NCI-H345 treated with DMSO at 0.1 percent for 48 hours (cell line): ENCODE results near the gene S100A7A.
A peak's percentile ranks its signal among the peaks of the same experiment; 100 is the strongest.

Source experiments
- DNase-seq: peaks from one replicate; lab custom pipeline; 2025; ENCODE audit not compliant: unreplicated experiment; lab: John Stamatoyannopoulos, UW

S100A7A gene

DNA sequence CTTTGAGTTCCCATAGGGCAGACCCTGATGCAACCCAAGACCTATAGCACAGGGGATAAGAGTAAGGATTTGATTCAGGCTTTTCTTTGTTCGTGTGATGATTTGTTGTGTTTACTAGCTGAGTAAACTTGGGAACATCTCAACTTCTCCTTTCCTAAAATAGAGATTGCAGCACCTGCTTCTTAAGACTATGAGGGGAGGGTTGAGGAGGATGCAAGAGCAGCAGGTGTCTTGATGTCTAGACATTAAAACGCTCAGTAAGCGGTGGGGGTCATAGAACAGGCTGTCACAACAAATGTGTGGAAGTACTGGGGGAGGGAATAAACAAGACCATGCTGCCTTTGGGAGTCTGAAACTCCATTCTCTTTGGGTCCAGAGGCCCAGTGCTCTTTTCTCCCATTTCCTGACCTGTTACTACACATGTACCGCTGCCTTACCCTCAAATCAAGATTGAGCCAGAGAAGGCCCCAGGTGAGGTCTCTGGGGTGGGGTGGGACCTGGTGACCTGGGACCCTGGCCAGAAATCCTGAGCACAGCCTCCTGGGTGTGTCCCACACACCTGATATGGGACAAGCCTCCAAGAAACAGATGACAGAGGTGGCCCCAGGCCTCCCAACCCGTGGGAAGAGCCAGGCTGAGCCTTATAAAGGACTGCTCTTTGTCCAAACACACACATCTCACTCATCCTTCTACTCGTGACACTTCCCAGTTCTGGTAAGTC is at the start of gene S100A7A:
Gene S100A7A, plus strand, starts transcription at position 671 of the 721 bp plus-strand sequence. CDS start 1,563 bp downstream, outside the sequence.
- DNase-seq, result no peak

DNA sequence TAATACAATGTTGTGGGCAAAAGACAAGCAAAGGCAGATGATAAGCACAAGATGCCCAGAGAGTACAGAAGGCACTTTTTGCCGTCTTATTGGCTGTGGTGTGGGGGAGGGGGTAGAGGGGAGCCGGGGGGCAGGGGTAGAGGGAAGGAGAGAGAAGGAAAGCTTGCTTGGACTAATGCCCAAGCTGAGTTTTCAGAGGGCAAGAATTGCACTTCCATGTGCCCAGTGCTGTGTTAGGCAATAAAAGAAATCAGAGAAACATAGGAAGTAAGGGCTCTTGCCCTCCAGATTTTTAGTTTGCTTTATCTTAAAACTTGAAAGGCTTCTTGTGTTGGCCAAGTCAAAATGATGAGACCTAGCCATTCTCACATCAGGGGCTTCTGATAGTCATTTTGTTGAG is 49.2 kb upstream of the S100A7A start:
- no peak for DNase-seq

DNA sequence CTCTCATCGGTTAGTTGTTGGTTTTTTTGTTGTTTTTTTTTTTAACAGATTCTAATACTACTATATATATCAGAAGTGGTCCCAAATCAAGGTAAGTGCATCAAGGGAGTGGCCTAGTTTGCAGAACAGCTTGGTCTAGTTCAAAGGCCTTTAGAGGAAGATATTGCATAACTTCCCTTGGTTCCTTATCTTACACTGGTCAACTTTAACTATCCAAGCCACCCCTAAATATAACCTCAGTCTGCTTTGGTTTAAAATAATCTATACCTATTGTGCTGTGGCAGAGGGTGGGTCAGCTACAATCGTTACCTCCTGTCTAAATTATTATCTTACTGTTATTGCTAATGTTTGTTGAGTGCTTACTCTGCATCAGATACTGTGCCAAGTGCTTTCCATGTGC is 47.8 kb upstream of the S100A7A start:
- DNase-seq, result no peak

DNA sequence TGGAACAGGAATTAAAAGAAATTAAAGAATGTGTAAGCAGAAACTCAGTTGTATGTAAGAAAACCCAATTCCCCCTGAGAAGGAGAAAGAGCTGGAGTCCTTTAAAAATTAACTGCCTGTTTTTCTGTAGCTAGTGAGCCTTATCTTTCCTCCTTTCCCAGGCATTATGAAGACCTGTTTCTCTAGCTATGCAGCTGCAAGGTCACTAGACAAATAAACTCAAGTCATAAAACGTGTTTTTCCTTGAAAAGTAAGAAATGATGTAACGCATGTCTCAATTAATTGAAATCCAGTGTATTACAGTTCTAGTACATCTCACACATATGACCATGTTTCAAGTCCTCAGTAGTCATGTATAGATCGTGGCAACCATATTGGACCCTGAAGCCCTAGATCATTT is 46.2 kb upstream of the S100A7A start:
- no peak for DNase-seq

DNA sequence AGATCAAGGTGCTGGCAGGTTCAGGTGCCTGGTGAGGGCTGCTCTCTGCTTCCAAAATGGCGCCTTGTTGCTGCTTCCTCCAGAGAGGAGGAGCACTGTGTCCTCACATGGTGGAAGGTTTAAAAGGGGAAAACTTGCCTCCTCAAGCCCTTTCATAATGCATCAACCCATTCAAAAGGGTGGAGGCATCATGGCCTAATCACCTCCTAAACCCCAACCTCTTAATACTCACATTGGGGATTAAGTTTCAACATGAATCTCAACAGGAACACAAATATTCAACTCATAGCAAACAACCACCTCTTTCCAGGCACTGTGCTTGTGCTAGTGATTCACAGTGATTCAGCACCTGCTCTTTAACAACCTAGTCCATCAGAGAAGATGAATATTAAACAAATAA is 45.1 kb upstream of the S100A7A start:
- no peak for DNase-seq

DNA sequence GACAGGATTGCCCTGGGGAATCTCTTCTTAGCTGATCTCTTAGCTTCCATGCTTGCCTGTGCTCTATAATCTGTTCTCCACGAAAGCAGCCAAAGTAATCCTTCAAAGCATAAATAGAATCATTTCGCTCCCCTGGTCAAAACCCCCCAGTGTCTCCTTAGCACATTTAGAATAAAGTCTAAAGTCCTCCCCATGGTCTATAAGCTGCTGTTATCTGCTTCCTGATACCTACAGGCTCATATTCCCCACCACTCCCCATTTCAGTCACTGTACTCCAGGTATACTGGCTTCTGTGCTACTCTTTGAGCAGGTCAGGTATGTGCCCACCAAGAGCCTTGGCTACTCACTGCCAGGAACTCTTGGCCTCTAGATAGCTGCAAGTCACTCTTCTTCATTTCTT is 43.7 kb upstream of the S100A7A start:
- no peak for DNase-seq

DNA sequence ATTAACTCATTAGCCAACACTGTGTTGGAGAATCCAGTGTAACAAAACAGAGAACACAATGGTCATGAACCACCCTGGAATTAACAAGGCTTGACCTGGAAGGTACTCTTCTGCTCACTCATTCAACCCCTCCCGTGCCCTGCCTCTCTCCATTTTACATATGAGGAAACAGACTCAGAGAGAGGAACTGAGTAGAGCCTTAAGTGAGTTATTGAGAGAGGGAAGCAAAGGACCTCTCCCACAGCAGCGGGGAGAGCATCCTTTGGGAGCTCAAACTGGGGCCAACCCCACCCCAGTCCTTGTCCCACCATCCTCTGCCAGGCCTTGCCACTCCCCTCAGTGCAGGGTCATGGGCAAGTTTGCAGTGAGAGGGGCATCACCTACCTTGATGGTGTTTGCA is 42.2 kb upstream of the S100A7A start:
- no peak for DNase-seq

DNA sequence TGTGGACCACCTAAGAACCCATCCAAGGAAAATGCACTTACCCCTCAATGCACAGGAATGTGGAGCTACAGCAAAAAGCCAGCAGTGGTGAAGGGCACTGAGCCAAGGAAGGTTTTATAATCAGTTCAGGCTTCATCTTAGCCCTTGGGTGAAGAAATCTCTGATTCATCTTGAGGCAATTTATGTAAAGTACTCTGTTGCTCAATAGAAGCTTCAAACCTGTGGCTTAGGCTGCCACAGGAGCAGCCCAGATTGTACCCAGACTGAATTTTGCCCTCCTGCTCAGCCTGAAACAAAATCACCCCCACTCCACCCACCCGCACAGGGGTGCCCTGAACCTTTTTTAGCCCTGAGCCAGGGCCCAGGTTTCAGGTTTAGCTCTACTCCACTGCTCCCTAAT is 40.8 kb upstream of the S100A7A start, which contains the start of gene S100A12:
Gene S100A12, minus strand, starts transcription at position 111 of the 400 bp plus-strand sequence. CDS start 1,029 bp downstream, outside the sequence.
- no peak for DNase-seq

DNA sequence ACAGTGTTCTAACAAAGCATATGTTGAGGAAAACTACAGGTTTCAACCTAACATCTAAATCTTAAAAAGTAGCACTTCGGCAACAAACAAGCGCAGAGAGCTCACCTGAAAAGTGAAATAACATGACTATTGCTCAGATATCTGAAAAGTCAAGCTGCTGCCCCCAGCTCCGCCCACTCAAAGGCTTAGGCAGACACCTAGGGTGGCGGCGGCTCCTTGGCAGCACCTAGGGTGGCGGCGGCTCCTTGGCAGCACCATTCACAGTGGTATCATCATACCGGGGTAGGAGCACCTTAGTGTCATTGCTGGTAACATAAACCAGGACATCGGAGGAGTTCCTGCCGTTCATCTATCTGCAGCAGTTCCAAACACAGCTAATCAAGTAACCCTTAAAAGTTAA is 36.7 kb upstream of the S100A7A start:
- DNase-seq, result no peak

DNA sequence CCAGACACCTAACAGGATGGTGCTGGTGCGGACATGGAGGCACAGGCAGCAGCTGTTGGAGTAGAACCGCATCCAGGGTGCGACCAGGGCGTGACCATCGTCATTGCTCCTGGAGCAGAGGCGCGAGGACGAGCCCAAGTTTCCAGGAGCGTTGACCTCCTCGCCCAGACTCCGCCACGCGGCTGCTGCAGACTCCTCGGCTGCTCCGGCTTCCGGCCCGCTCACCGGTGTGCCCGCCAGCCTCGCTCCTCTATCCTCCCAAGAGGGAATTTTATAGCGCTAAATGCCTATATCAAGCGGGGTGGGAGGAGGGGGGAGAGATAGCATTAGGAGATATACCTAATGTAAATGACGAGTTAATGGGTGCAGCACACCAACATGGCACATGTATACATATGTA is 35.6 kb upstream of the S100A7A start:
- DNase-seq, result no peak

DNA sequence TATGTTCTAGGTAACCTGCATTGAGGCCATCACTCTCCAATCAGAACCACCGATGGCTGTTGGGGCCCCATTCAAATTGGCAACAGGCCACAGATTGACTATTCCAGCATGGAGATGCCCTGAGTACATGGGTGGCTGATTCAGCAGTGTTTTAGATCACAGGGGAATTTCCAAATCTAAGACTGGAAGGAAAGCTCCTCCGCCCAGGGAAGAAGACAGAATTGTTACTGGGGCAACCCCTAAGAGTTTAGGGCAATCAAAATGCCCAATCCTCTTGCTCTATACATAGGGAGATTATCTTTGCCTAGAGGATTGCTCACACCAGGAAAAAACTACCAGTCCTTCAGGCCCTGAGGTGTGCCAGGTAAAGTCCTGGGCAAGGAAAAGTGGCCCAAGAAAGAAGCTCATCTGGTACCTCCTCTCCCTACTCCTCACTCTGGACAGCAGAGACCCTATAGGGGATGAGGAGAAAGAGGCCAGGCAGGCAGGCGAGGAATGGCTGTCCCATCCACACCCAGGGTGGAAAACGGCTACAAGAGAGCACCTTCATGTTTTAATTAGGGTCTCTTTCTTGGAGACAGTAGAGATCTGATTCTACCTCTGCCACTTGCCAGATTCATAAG is 31.3 kb upstream of the S100A7A start:
- DNase-seq, result no peak

DNA sequence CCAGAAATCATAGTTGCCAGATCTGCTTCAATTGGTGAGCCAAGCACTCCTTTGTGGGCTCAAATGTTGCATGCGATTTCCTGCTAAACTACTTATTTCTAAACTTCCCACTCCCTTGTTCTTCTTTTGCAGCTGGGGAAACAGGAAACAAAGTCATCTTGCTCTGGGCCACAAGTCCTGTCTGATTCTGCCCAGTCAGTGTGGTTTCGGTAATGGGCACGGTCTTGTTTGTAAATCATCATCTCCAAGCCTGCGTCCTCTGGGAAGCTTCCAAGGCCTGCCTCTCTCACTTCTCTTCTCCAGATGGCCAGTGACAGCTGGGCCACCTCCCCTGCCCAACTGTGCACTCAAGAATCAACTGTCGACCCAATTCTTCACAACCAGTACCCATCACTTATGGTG is 29.8 kb upstream of the S100A7A start:
- DNase-seq, result no peak

DNA sequence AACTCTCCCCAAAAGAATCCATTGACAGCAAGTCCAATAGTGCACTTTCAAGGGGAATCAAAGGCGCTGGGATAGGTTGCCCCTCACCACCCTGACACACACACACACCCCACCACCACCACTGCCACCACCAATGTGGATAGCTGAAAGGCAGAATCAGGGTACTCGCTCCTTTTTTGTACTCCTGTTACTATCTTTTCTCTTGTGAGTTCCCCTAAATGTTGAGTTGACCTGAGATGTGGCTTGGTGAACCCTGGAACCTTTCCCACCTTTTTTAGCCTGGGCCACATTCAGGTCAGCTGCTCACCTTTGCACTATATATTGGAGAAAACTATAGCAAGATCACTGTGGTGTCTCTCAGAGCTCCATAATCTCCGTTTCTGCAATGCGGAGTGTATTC is 29.3 kb upstream of the S100A7A start:
- no peak for DNase-seq

DNA sequence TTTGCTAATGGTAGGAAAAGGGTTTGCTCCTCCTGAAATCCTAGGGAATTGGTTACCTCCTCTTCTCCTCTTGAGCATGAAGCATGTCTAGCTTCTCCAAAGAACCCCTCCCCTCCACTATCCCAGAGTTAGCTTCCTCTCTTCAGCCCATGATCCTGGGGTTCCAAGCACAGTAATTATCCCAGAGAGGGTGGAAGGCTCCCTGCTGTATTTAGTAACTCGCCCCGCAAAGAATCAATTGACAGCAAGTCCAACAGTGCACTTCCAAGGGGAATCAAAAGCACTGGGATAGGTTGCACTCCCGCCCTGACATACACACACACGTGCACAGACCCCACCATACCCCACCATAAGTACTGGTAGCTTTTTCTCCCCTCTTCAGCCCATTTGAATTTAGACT is 28.5 kb upstream of the S100A7A start:
- no peak for DNase-seq

DNA sequence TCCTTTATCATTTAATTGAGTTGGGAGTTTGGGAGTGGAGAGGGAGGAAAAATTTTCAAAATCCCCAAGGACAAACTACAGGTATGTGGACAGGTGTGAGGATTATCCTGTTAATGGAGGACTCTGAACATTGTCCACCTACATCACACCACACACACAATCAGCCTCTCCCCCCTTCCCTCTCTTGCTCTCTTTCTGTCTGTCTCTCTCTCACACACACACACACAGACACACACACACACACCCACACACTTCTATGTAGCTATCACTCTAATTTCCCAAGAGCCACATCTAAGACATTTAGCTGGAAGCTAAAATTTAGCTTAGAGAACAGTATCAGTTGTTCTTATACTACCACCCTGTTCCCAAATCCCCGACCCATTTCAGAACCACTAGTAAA is 26.9 kb upstream of the S100A7A start:
- DNase-seq, result no peak

DNA sequence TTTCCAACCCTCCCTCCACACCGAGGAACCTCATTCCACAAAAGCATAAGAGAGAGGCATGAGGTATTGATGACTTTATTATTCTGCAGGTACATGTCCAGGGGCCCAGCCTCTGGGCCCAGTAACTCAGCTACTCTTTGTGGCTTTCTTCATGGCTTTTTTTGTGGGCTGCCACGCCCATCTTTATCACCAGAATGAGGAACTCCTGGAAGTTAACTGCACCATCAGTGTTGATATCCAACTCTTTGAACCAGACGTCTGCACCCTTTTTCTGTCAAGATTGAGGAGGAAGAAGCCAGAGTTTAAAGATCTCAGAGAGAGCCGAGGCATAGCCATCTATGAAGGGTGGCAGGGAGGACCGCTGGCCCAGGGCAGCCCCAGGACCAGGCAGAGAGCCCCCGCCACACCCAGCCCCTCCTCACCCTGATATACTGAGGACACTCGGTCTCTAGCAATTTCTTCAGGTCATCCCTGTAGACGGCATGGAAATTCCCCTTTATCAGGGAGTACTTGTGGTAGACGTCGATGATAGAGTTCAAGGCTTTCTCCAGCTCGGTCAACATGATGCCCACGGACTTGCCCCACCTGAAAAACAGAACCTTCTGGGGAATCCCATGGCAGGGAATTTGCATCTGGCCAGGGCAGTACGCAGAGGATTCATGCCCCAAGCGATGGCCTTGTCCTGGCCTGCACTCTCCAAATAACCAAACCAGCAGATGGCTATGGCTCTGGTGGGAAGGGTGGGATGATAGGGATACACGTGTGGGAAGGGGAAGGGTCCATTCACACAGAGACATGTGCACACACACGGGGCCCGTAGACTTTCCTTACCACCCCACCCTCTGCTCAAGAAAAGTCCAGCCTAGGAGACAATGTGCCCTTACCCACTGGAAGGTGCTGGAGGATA is 26.1 kb upstream of the S100A7A start:
- DNase-seq, result no peak

DNA sequence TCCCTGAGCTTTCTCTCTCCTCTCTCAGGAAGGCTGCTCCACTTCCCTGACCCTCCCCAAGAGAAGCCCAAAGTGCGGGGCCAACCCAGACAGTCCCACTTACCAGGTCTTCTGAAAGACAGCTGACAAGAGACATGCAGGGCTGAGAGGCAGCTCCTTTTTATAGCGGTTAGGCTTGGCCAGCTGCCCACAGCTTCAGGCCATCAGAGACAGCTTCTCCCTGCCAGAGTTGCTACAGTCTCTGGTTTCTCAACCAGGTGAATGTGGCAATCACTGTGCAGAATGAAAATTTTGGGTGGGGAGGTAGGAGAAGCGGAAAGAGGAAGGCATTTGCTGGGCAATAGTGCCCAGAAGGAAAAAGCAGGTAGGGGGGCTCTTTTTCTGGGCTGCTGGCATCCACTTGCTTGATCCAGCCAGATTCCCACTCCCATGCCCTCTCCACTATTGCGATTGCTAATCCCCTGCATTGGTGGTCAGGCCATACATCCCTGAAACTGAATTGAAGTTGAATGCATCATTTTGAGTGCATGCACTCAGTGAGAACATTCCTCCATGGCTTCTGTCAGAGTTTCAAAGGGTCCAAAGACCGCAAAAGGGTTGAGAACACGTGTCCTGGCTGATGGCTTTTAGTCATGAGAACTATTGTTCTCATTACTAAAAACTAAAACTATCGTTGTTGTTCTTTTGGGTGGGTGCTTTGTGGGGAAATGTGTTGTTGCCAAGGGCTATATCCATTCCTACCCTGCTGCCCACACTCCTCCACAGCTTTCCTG is 25.2 kb upstream of the S100A7A start, which contains the start of gene S100A8:
Gene S100A8, minus strand, starts transcription at position 136 of the 773 bp plus-strand sequence. CDS start 538 bp downstream, outside the sequence.
- peak; percentile 30 for DNase-seq

DNA sequence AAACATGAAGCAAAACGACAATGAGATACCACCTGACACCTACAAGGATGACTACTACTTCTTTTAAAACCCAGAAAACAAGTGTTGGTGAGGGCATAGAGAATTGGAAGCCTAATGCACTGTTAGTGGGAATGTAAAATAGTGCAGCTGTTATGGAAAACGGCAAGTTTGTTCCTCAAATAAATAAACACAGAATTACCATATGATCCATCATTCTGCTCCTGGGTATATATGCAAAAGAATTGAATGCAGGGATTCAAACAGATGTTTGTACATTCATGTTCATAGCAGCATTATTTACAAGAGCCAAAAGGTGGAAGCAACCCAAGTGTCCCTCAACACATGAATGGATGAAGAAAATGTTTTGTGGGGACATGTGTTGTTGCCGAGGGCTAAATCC is 24.1 kb upstream of the S100A7A start:
- no peak for DNase-seq

DNA sequence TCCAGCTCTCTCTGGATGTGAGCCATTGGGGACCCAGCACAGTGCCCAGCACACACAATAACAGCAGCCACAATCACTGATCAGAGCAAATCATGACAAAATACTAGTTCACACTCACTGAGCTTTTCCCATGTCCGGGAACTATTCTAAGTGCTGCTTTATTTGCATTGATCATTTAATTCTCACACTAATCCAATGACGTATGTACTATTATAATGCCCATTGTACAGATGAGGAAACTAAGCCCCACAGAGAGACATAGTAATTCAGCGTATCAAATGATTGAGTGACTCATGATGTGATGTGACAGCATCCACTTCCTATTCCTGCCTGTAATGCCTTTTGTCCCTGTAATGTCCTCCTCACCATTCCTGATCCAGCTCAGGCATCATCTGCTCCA is 23.5 kb upstream of the S100A7A start:
- DNase-seq, result no peak

DNA sequence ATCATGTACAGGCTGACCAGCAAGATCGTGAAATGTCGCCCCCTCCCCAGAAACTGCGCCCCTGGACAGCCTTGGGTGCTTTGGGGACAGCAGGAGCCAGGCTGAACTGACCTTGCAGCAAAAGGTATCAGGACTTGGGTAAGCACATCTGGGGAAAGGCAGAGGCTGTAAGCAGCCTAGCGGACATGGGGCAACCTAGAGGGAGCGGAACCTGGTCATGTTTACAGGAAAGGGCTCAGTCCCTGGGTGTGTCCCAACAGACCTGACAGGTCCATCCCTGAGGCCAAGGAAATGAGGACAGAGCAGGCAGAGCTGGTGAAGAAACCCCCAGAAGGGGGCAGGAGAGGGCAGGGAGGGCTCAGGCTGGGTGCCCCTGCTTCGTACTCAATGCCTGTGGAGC is 22.4 kb upstream of the S100A7A start:
- DNase-seq, result no peak

DNA sequence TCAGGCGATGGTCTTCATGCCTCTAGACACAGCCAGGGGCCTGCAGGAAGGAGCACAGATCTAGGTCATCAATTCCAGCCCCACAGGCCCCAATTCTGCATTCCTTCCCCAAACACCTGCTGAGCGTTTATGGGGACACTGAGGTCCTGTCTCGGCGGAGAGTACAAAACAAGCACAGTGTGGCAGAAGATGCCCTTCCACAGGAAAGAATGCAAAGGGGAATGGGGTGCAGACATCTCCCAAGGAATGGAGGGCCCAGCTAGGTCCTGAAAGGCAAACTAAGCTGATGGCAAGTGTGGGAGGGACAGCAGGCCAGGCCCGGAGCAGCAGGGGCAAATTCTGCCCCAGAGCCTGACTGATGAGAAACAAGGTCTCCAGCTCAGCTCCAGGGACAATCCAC is 21.9 kb upstream of the S100A7A start:
- no peak for DNase-seq
